B cell (primary cell): ENCODE results near the gene LDLRAD3. TPM values are rescaled to one million over a fixed set of nuclear protein-coding genes. Genes with fewer than 3 reads are reported as not detected.

Experiments used
- ATAC-seq: fragments of 200-7000 bp; cut with Tn5 transposase; one replicate; pipeline ENCODE4 v1.10.0; 2021; ENCODE audit warnings: low read depth, mild to moderate bottlenecking, moderate number of reproducible peaks, moderate library complexity
- CTCF ChIA-PET: fragments of 350-600 bp; sonication (Branson Sonifier 250); formaldehyde crosslinking; loops from one replicate; lab custom pipeline; 2021; ENCODE audit warnings: antibody characterized with exemption, inconsistent platforms; lab: Charles Lee
- POLR2A ChIA-PET: fragments of 350-600 bp; sonication (Branson Sonifier 250); formaldehyde crosslinking; loops from one replicate; lab custom pipeline; 2021; ENCODE audit warnings: antibody characterized with exemption; lab: Charles Lee
- DNase-seq: peaks from one replicate; pipeline ENCODE4 v3.0.0; 2013
- H2AFZ ChIP-seq: 2 replicates; pipeline ENCODE4 v1.6.1; 2012; ENCODE audit warnings: mild to moderate bottlenecking, low read depth, low read length; ENCODE audit not compliant: insufficient read depth, poor library complexity, severe bottlenecking
- H3K27ac ChIP-seq, 2 donors: 1 replicate in 1 of 2; 2 replicates in 1 of 2; pipeline ENCODE4 v1.5.1; 2012 to 2013; ENCODE audit warnings: low read length in 2 of 2, mild to moderate bottlenecking in 2 of 2, moderate library complexity in 1 of 2
- H3K27me3 ChIP-seq, 4 experiments: fragments of 200-600 bp in 1 of 4; sonication (generic) in 1 of 4; replicated peaks in 1 of 4; 1 replicate in 2 of 4; 2 replicates in 2 of 4; pipeline versions ENCODE4 v1.6.1 to v1.7.0; 2013 to 2016; ENCODE audit warnings: low read length in 3 of 4, mild to moderate bottlenecking in 2 of 4, mixed read lengths in 1 of 4, moderate library complexity in 1 of 4; ENCODE audit not compliant: insufficient read depth in 4 of 4, control insufficient read depth in 3 of 4; ENCODE audit errors: control extremely low read depth in 1 of 4
- H3K36me3 ChIP-seq, 2 experiments: replicated peaks in 1 of 2; 1 replicate in 1 of 2; 2 replicates in 1 of 2; pipeline versions ENCODE4 v1.6.1 to v1.7.1; 2013; ENCODE audit warnings: low read length in 1 of 2; ENCODE audit not compliant: insufficient read depth in 2 of 2, control insufficient read depth in 1 of 2; ENCODE audit errors: control extremely low read depth in 1 of 2, extremely low read depth in 1 of 2
- H3K4me1 ChIP-seq, 2 donors: fragments of 200-600 bp in 1 of 2; sonication (generic) in 1 of 2; 1 replicate in 1 of 2; 2 replicates in 1 of 2; pipeline versions ENCODE4 v1.5.1 to v1.6.1; 2013 to 2017; ENCODE audit warnings: low read length in 2 of 2; ENCODE audit not compliant: control insufficient read depth in 2 of 2, insufficient read depth in 2 of 2
- H3K4me2 ChIP-seq: replicated peaks from 2 replicates; pipeline ENCODE3; 2012; ENCODE audit warnings: mild to moderate bottlenecking, low read depth, low read length; ENCODE audit not compliant: poor library complexity, severe bottlenecking
- H3K4me3 ChIP-seq, 5 experiments: fragments of 200-600 bp in 1 of 5; sonication (generic) in 1 of 5; 1 replicate in 3 of 5; 2 replicates in 2 of 5; pipeline versions ENCODE4 v1.5.1 to v1.7.0; 2011 to 2016; ENCODE audit warnings: low read length in 4 of 5, mild to moderate bottlenecking in 4 of 5, low read depth in 2 of 5, control low read depth in 1 of 5, moderate library complexity in 1 of 5; ENCODE audit not compliant: insufficient read depth in 1 of 5; ENCODE audit errors: control extremely low read depth in 1 of 5, extremely low read depth in 1 of 5
- H3K79me2 ChIP-seq: fragments of 200-600 bp; sonication (generic); one replicate; pipeline ENCODE4 v1.6.0; 2016; ENCODE audit warnings: low read length; ENCODE audit not compliant: control insufficient read depth, insufficient read depth
- H3K9ac ChIP-seq: fragments of 200-600 bp; sonication (generic); 2 replicates; pipeline ENCODE4 v1.6.1; 2017; ENCODE audit warnings: mild to moderate bottlenecking, low read length, moderate library complexity
- H3K9me3 ChIP-seq, 3 donors: one replicate each; pipeline versions ENCODE4 v1.6.1 to v1.7.1; 2013; ENCODE audit warnings: low read length in 2 of 3; ENCODE audit not compliant: control insufficient read depth in 2 of 3, insufficient read depth in 1 of 3; ENCODE audit errors: control extremely low read depth in 1 of 3
- H4K20me1 ChIP-seq: 2 replicates; pipeline ENCODE4 v1.6.0; 2012; ENCODE audit warnings: mild to moderate bottlenecking, low read length; ENCODE audit not compliant: insufficient read depth, control insufficient read depth, poor library complexity, severe bottlenecking
- H3K27ac Mint-ChIP-seq: one replicate; pipeline ENCODE4 v1.8.0; 2021; ENCODE audit warnings: mixed read lengths
- H3K27me3 Mint-ChIP-seq: one replicate; pipeline ENCODE4 v1.8.0; 2021; ENCODE audit warnings: mixed read lengths
- H3K4me1 Mint-ChIP-seq: one replicate; pipeline ENCODE4 v1.8.0; 2021; ENCODE audit warnings: mixed read lengths
- H3K4me3 Mint-ChIP-seq: one replicate; pipeline ENCODE4 v1.8.0; 2021; ENCODE audit warnings: mixed read lengths
- H3K9me3 Mint-ChIP-seq: one replicate; pipeline ENCODE4 v1.8.0; 2022; ENCODE audit warnings: mixed read lengths; ENCODE audit not compliant: insufficient read depth
- CTCF ChIP-seq: fragments of 200-600 bp; IDR thresholded peaks from one replicate; pipeline ENCODE4 v1.8.0; 2022; ENCODE audit warnings: antibody characterized with exemption, mild to moderate bottlenecking
- EZH2 ChIP-seq: IDR thresholded peaks from 2 replicates; pipeline ENCODE4 v1.6.1; 2012; ENCODE audit warnings: borderline replicate concordance, low read depth, mild to moderate bottlenecking, moderate library complexity, low read length; ENCODE audit not compliant: insufficient read depth, poor library complexity, severe bottlenecking
- WGBS: methylation state at CpG from one replicate; pipeline ENCODE4 v1.1.5; 2013; ENCODE audit warnings: missing lambda C conversion rate; ENCODE audit not compliant: insufficient coverage; 5-methylcytosine and 5-hydroxymethylcytosine counted together
- intact Hi-C: fragments of 100-400 bp; cut with micrococcal nuclease; formaldehyde crosslinking; loops from one replicate; pipeline ENCODE4 v1.10.0; 2022
- polyA plus RNA-seq: library from polyadenylated mRNA; depleted of rRNA; stranded (reverse); fragments of >200 nt; gene quantifications from 2 replicates; pipeline ENCODE4 v1.2.3, GENCODE V29; 2012
- total RNA-seq, 2 donors: library from RNA; stranded (reverse); fragments of 120-200 nt in 1 of 2; gene quantifications; 1 replicate in 1 of 2; 2 replicates in 1 of 2; pipeline versions ENCODE4 v1.2.3 to v1.2.4, GENCODE V29; 2013 to 2022

The LDLRAD3 gene
- total and polyA plus RNA-seq, 2 donors (not counting 1 experiment from before 2014, with no cell fraction given): 0.01 TPM; not detected in 1

- Histone ChIP-seq H3K9ac (no peak overlapping the region), H3K9me3 (no peaks in the 10 kb centered on the region), H3K4me3 (no peak overlapping the region), H2AFZ (no peak overlapping the region), H3K4me1 (no peaks in the 10 kb centered on the region), H3K27ac (no peak overlapping the region), H3K4me2 (no peak overlapping the region), H4K20me1 (no peaks in the 10 kb centered on the region), H3K36me3 (no peaks in the 10 kb centered on the region), H3K27me3 (peaks cover 0 to 2% (median 0%) of the 10 kb centered on the region in 4 experiments), H3K79me2 (no peaks in the 10 kb centered on the region)
- DNase-seq: no peak
- ChIA-PET POLR2A (no interaction called here), CTCF (no interaction called here)
- no peak overlapping the region for H3K4me3 Mint-ChIP-seq
- H3K27ac Mint-ChIP-seq: no peak overlapping the region
- TF ChIP-seq EZH2 (no peak), CTCF (no peak)
- H3K9me3 Mint-ChIP-seq: no peaks in the 10 kb centered on the region
- ATAC-seq: no peak
- H3K27me3 Mint-ChIP-seq: peaks cover 5% of the 10 kb centered on the region
- WGBS: 93% methylated on average over 8 of the region's 10 CpGs
- H3K4me1 Mint-ChIP-seq: no peaks in the 10 kb centered on the region
- intact Hi-C loops: no loop called here
Observed at GRCh38 chr11:36162006-36162882, 218.4 kb downstream of the LDLRAD3 start.

GRCh38 chr11:36162883-36163434 is 219.1 kb downstream of the LDLRAD3 start:
- Mint-ChIP-seq H3K4me1 (no peaks in the 10 kb centered on the region), H3K27me3 (peaks cover 5% of the 10 kb centered on the region), H3K4me3 (no peak overlapping the region), H3K27ac (no peak overlapping the region), H3K9me3 (no peaks in the 10 kb centered on the region)
- ChIA-PET POLR2A (no interaction called here), CTCF (no interaction called here)
- no peak overlapping the region for H3K4me2 ChIP-seq
- no peak overlapping the region for H3K27ac ChIP-seq
- no peaks in the 10 kb centered on the region for H3K79me2 ChIP-seq
- no peaks in the 10 kb centered on the region for H3K9me3 ChIP-seq
- H4K20me1 ChIP-seq: no peaks in the 10 kb centered on the region
- H3K9ac ChIP-seq: no peak overlapping the region
- H2AFZ ChIP-seq: no peak overlapping the region
- intact Hi-C loops: no loop called here
- no peak for ATAC-seq
- H3K27me3 ChIP-seq: peaks cover 0 to 2% (median 0%) of the 10 kb centered on the region in 4 experiments
- no peaks in the 10 kb centered on the region for H3K36me3 ChIP-seq
- DNase-seq: no peak
- TF ChIP-seq CTCF: no peak
- H3K4me1 ChIP-seq: no peaks in the 10 kb centered on the region
- no peak overlapping the region for H3K4me3 ChIP-seq
- 98% methylated on average over 4 of the region's 5 CpGs for WGBS
